Measurements from ENCODE around the gene CST6. TPM values are rescaled to one million over a fixed set of nuclear protein-coding genes. Genes with fewer than 3 reads are reported as not detected.
"Not testable (repeated sequence)": the region's sequence is repeated elsewhere in the genome, so short reads cannot be mapped to it uniquely, and the experiment has no call there.

CST6 gene
- total RNA-seq, 1 donor from 2014 or later, result not detected

- Mint-ChIP-seq H3K36me3 (ENCODE audit: unreplicated experiment) (peaks cover 3% of the 10 kb centered on the region), H3K4me1 (ENCODE audit: unreplicated experiment) (peaks cover 11% of the 10 kb centered on the region), H3K27ac (ENCODE audit: unreplicated experiment) (no peak overlapping the region), H3K9me3 (ENCODE audit: unreplicated experiment) (no peaks in the 10 kb centered on the region), H3K4me3 (ENCODE audit: unreplicated experiment) (no peak overlapping the region), H3K27me3 (ENCODE audit: unreplicated experiment) (no peaks in the 10 kb centered on the region)
- TF ChIP-seq CTCF (IDR thresholded peaks at IDR 0.05), result no peak
- DNase-seq (ENCODE audit: extremely low spot score, unreplicated experiment), result no peak
Measured at GRCh38 chr11:66007201-66007634, 4.6 kb upstream of the CST6 start.

- H3K27ac Mint-ChIP-seq (ENCODE audit: unreplicated experiment), result no peak overlapping the region
- no peak for TF ChIP-seq CTCF (IDR thresholded peaks at IDR 0.05)
- no peak for DNase-seq (ENCODE audit: extremely low spot score, unreplicated experiment)
- peaks cover 9% of the 10 kb centered on the region for H3K4me1 Mint-ChIP-seq (ENCODE audit: unreplicated experiment)
- no peaks in the 10 kb centered on the region for H3K9me3 Mint-ChIP-seq (ENCODE audit: unreplicated experiment)
- no peaks in the 10 kb centered on the region for H3K27me3 Mint-ChIP-seq (ENCODE audit: unreplicated experiment)
- H3K4me3 Mint-ChIP-seq (ENCODE audit: unreplicated experiment), result no peak overlapping the region
- H3K36me3 Mint-ChIP-seq (ENCODE audit: unreplicated experiment), result peaks cover 3% of the 10 kb centered on the region
Measured at GRCh38 chr11:66008095-66008467, 3.7 kb upstream of the CST6 start.

DNA sequence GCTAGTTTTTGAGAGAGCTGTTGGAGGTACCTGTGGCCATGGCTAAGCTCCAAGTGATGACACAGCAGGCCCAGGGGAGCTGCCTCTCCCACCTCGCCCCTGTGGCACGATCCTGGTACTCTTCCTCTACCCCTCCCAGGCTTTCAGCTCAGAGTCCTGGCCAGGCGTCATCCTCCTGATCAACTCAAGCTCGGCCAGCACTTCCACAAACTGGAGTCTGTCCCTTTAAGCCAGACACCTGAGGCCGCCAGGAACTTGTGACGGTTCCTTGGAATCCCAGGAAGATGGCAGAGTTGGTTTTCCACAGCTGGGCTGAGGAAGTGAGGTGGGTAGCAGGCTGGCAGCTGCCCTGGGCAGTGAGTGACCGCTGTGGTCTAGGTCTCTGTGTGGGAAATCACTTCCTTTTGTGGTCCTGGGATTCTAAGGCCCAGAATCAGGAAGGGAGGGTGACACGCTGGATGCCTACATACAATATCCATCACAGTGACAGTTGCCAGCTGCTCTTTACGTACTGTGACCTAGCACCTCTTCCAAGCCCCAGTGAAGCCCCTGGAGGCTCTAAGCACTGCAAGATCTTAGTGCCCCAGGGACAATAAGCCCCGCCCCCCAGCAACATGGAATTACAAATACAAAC is 3.2 kb upstream of the CST6 start:
- no peak for DNase-seq (ENCODE audit: extremely low spot score, unreplicated experiment)
- Mint-ChIP-seq H3K4me1 (ENCODE audit: unreplicated experiment) (peaks cover 6% of the 10 kb centered on the region), H3K27me3 (ENCODE audit: unreplicated experiment) (no peaks in the 10 kb centered on the region), H3K27ac (ENCODE audit: unreplicated experiment) (peak overlapping the region; percentile 9), H3K9me3 (ENCODE audit: unreplicated experiment) (no peaks in the 10 kb centered on the region), H3K36me3 (ENCODE audit: unreplicated experiment) (peaks cover 3% of the 10 kb centered on the region), H3K4me3 (ENCODE audit: unreplicated experiment) (no peak overlapping the region)
- no peak for TF ChIP-seq CTCF (IDR thresholded peaks at IDR 0.05)

GRCh38 chr11:66010036-66010435 is 1.8 kb upstream of the CST6 start:
- H3K4me3 Mint-ChIP-seq (ENCODE audit: unreplicated experiment); H3K27me3 Mint-ChIP-seq (ENCODE audit: unreplicated experiment); H3K27ac Mint-ChIP-seq (ENCODE audit: unreplicated experiment); DNase-seq (ENCODE audit: extremely low spot score, unreplicated experiment); H3K36me3 Mint-ChIP-seq (ENCODE audit: unreplicated experiment); H3K9me3 Mint-ChIP-seq (ENCODE audit: unreplicated experiment): not testable (repeated sequence)
- peaks cover 11% of the 10 kb centered on the region for H3K4me1 Mint-ChIP-seq (ENCODE audit: unreplicated experiment)

DNA sequence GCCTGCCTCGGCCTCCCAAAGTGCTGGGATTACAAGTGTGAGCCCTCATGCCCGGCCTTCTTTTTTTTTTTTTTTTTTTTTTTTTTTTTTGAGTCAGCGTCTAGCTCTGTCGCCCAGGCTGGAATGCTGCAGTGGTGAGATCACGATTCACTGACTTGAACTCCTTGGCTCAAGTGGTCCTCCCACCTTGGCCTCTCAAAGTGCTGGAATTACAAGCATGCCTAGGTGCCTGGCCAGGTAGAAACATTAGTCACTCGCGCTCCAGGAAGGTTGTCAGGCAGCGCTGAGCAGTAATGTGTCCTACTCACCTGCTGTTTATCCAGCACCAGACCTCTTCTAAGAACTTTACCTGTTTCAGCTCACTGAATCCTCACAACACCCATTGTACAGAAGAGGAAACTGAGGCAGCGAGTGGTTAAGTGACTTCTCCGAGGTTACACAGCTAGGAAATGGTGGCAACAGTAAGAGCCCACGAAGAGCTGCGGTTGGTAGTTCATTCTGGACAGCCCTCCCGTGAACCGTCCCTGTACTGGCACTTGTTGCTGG is 496 bp upstream of the CST6 start:
- Mint-ChIP-seq H3K36me3 (ENCODE audit: unreplicated experiment) (no peaks in the 10 kb centered on the region), H3K9me3 (ENCODE audit: unreplicated experiment) (no peaks in the 10 kb centered on the region), H3K27me3 (ENCODE audit: unreplicated experiment) (no peaks in the 10 kb centered on the region), H3K4me1 (ENCODE audit: unreplicated experiment) (peaks cover 24% of the 10 kb centered on the region), H3K4me3 (ENCODE audit: unreplicated experiment) (no peak overlapping the region), H3K27ac (ENCODE audit: unreplicated experiment) (no peak overlapping the region)
- no peak for DNase-seq (ENCODE audit: extremely low spot score, unreplicated experiment)
- no peak for TF ChIP-seq CTCF (IDR thresholded peaks at IDR 0.05)
